ENCODE data around the gene PTPRCAP.

GRCh38 chr11:67441098-67441563 lies 3.6 kb upstream of the PTPRCAP start:
- TF ChIP-seq YY1 (IDR thresholded peaks at IDR 0.05; ENCODE audit: insufficient read depth, insufficient read length) (no peak), ZNF274 (IDR thresholded peaks at IDR 0.05; ENCODE audit: low read depth, low read length) (no peak), SUZ12 (IDR thresholded peaks at IDR 0.05; ENCODE audit: extremely low read depth, insufficient read depth, insufficient read length) (no peak)

Measured in NT2/D1 (cell line).